ENCODE measurements around the gene C3orf18. TPM values are rescaled to one million over a fixed set of nuclear protein-coding genes. Genes with fewer than 3 reads are reported as not detected.

The C3orf18 gene
- total RNA-seq, 1 donor from 2014 or later, result 12.7 TPM

GRCh38 chr3:50581459-50581842 is 13.9 kb upstream of the C3orf18 start:
- H3K4me1 Mint-ChIP-seq, result no peaks in the 10 kb centered on the region
- H3K9me3 Mint-ChIP-seq, result no peaks in the 10 kb centered on the region
- no peaks in the 10 kb centered on the region for H3K36me3 Mint-ChIP-seq (ENCODE audit: low read depth)
- no peak for DNase-seq (ENCODE audit: low read depth, low spot score)
- H3K4me3 Mint-ChIP-seq, result no peak overlapping the region
- TF ChIP-seq CTCF (conservative IDR thresholded peaks at IDR 0.05), result no peak
- H3K27me3 Mint-ChIP-seq (ENCODE audit: low read depth), result no peaks in the 10 kb centered on the region
- H3K27ac Mint-ChIP-seq (ENCODE audit: unreplicated experiment), result no peak overlapping the region

DNA sequence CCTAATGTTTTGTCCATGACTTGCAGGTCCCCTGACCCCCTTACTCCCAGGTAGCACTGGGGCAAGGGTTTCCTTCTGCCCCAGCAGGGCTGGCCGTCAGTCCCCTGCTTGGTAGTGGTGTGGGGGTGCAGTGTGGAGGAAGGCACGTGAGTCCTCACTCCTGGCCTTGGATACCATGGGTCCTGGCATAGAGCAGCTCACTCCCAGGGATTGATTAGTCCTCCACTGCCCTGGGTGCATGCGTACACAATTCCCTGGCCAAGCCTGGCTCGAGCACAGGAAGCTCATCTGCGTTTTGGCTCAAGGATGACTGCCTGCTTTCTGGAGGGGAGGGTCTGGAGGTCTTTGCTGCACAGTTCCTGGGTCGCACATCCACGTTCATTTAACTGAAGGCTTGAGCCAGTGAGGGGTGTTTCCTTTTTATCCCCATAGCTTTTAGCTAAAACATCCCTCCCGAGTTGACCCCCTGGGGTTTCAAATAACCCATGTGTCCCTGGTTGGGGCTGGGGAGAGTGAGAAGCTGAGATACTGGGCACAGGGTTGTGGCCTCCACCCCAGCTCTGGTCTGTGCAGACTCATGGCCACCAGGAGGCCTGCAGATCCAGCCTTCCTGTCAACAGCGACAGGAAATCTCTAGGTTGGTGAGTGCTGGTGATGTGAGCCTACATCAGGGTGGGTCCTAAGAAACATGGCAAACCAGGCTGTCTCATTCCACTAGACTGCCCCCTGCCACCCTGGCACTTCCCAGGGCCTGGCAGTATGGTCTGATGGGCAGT is 13.3 kb upstream of the C3orf18 start:
- Mint-ChIP-seq H3K27ac (ENCODE audit: unreplicated experiment) (no peak overlapping the region), H3K4me1 (no peaks in the 10 kb centered on the region), H3K36me3 (ENCODE audit: low read depth) (no peaks in the 10 kb centered on the region), H3K27me3 (ENCODE audit: low read depth) (no peaks in the 10 kb centered on the region), H3K9me3 (no peaks in the 10 kb centered on the region), H3K4me3 (no peak overlapping the region)
- no peak for TF ChIP-seq CTCF (conservative IDR thresholded peaks at IDR 0.05)
- no peak for DNase-seq (ENCODE audit: low read depth, low spot score)

DNA sequence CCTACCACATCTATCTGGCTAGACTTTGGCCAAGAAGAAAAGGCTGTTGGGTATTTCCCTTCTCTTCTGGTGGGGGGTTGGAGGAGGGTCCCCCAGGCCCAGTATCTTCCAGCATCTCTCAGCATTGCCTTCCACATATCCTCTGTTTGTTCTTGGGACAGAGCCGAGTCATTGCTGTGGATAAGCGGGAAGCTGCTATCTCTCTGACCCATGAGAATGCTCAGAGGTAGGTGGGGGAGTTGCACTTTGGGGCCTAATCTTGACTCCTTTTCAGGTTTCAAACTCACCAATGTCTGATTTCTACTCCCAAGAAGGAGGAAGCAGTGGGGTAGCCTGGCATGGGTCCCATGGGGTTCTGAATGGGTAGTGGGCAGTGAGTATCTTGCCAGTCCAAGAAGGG is 9.8 kb upstream of the C3orf18 start:
- TF ChIP-seq CTCF (conservative IDR thresholded peaks at IDR 0.05), result no peak
- no peaks in the 10 kb centered on the region for H3K27me3 Mint-ChIP-seq (ENCODE audit: low read depth)
- H3K36me3 Mint-ChIP-seq (ENCODE audit: low read depth), result no peaks in the 10 kb centered on the region
- no peaks in the 10 kb centered on the region for H3K4me1 Mint-ChIP-seq
- peak overlapping the region; percentile 35 for H3K27ac Mint-ChIP-seq (ENCODE audit: unreplicated experiment)
- no peak for DNase-seq (ENCODE audit: low read depth, low spot score)
- no peaks in the 10 kb centered on the region for H3K9me3 Mint-ChIP-seq
- H3K4me3 Mint-ChIP-seq, result no peak overlapping the region

DNA sequence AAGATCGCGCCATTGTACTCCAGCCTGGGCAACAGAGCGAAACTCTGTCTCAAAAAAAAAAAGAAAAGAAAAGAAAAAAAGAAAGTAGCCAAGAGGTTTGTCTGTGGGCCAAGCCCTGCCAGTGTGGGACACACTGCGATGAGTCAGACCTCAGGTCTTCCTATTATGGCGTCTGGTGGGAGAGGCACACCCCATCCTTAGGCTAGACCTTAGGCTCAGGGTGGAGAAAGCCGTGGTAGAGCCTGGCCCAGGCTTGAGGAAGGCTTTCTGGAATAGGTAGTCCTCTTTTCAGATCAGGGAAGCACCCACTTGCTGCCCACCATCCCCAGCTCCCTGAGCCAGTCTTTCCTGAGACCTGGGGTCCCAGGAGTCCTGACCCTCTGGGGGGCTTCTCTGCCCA is 7.8 kb upstream of the C3orf18 start:
- Mint-ChIP-seq H3K4me1 (peaks cover 4% of the 10 kb centered on the region), H3K4me3 (no peak overlapping the region), H3K9me3 (no peaks in the 10 kb centered on the region)

GRCh38 chr3:50574444-50574831 is 6.9 kb upstream of the C3orf18 start:
- Mint-ChIP-seq H3K36me3 (ENCODE audit: low read depth) (no peaks in the 10 kb centered on the region), H3K9me3 (no peaks in the 10 kb centered on the region), H3K4me1 (peaks cover 10% of the 10 kb centered on the region), H3K27ac (ENCODE audit: unreplicated experiment) (no peak overlapping the region), H3K27me3 (ENCODE audit: low read depth) (no peaks in the 10 kb centered on the region), H3K4me3 (no peak overlapping the region)
- no peak for TF ChIP-seq CTCF (conservative IDR thresholded peaks at IDR 0.05)
- DNase-seq (ENCODE audit: low read depth, low spot score), result no peak

More for the DNA sequence above, 7.8 kb upstream of the C3orf18 start:
- no peak for TF ChIP-seq CTCF (conservative IDR thresholded peaks at IDR 0.05)
- Mint-ChIP-seq H3K27me3 (ENCODE audit: low read depth) (no peaks in the 10 kb centered on the region), H3K36me3 (ENCODE audit: low read depth) (no peaks in the 10 kb centered on the region), H3K27ac (ENCODE audit: unreplicated experiment) (no peak overlapping the region)
- no peak for DNase-seq (ENCODE audit: low read depth, low spot score)

All from neural crest cell (in vitro differentiated cells).